Measurements from ENCODE around the gene IL4R. TPM values are rescaled to one million over a fixed set of nuclear protein-coding genes. Genes with fewer than 3 reads are reported as not detected.

The IL4R gene
- total RNA-seq, 6 experiments from 2014 or later = 20.0 to 27.0 (median 23.2) TPM

- DNase-seq = no peak
- H3K27me3 Mint-ChIP-seq (ENCODE audit: insufficient read depth) = peaks cover 2% of the 10 kb centered on the region
- H3K4me3 Mint-ChIP-seq = no peak overlapping the region
- no peak for TF ChIP-seq CTCF (IDR thresholded peaks at IDR 0.05)
- peaks cover 6% of the 10 kb centered on the region; the same call in 1 of the 2 replicates for H3K36me3 Mint-ChIP-seq (ENCODE audit: low read depth)
- H3K9me3 Mint-ChIP-seq = peaks cover 4% of the 10 kb centered on the region
- H3K4me1 Mint-ChIP-seq (ENCODE audit: low read depth) = peaks cover 31% of the 10 kb centered on the region
- H3K27ac Mint-ChIP-seq = no peak overlapping the region
Observed at GRCh38 chr16:27291722-27292240, 22.0 kb upstream of the IL4R start.

GRCh38 chr16:27293343-27293742 is 20.4 kb upstream of the IL4R start:
- Mint-ChIP-seq H3K4me3 (no peak overlapping the region), H3K27me3 (ENCODE audit: insufficient read depth) (peaks cover 2% of the 10 kb centered on the region), H3K9me3 (no peaks in the 10 kb centered on the region), H3K27ac (no peak overlapping the region), H3K36me3 (ENCODE audit: low read depth) (no peaks in the 10 kb centered on the region), H3K4me1 (ENCODE audit: low read depth) (peaks cover 19% of the 10 kb centered on the region)
- TF ChIP-seq CTCF (IDR thresholded peaks at IDR 0.05) = no peak
- no peak for DNase-seq

GRCh38 chr16:27298132-27298531 is 15.6 kb upstream of the IL4R start:
- DNase-seq = no peak
- Mint-ChIP-seq H3K27ac (no peak overlapping the region), H3K36me3 (ENCODE audit: low read depth) (no peaks in the 10 kb centered on the region), H3K27me3 (ENCODE audit: insufficient read depth) (no peaks in the 10 kb centered on the region), H3K4me3 (no peak overlapping the region), H3K9me3 (no peaks in the 10 kb centered on the region), H3K4me1 (ENCODE audit: low read depth) (peaks cover 13% of the 10 kb centered on the region)
- no peak for TF ChIP-seq CTCF (IDR thresholded peaks at IDR 0.05)

GRCh38 chr16:27301236-27301861 is 12.4 kb upstream of the IL4R start:
- DNase-seq = no peak
- H3K27me3 Mint-ChIP-seq (ENCODE audit: insufficient read depth) = no peaks in the 10 kb centered on the region
- peaks cover 8% of the 10 kb centered on the region; the same call in 1 of the 2 replicates for H3K9me3 Mint-ChIP-seq
- TF ChIP-seq CTCF (IDR thresholded peaks at IDR 0.05) = no peak
- no peak overlapping the region for H3K4me3 Mint-ChIP-seq
- peaks cover 8% of the 10 kb centered on the region for H3K36me3 Mint-ChIP-seq (ENCODE audit: low read depth)
- peaks cover 24% of the 10 kb centered on the region for H3K4me1 Mint-ChIP-seq (ENCODE audit: low read depth)
- no peak overlapping the region for H3K27ac Mint-ChIP-seq

- Mint-ChIP-seq H3K4me1 (ENCODE audit: low read depth) (peaks cover 24% of the 10 kb centered on the region), H3K27ac (no peak overlapping the region), H3K36me3 (ENCODE audit: low read depth) (peaks cover 12% of the 10 kb centered on the region), H3K9me3 (peaks cover 12% of the 10 kb centered on the region; the same call in 1 of the 2 replicates), H3K4me3 (no peak overlapping the region), H3K27me3 (ENCODE audit: insufficient read depth) (no peaks in the 10 kb centered on the region)
- TF ChIP-seq CTCF (IDR thresholded peaks at IDR 0.05) = no peak
- no peak for DNase-seq
Observed at GRCh38 chr16:27302126-27302525, 11.6 kb upstream of the IL4R start.

All from HFFc6 (cell line).